HEK293 (cell line): ENCODE results near the gene GPR101.

Experiments
- CTCF ChIA-PET: fragments of 350-600 bp; formaldehyde crosslinking; extraction: SDS; loops from one replicate; lab custom pipeline; 2021; ENCODE audit warnings: antibody characterized with exemption; lab: Yijun Ruan, JAX
- POLR2A ChIA-PET: fragments of 300-600 bp; formaldehyde crosslinking; extraction: SDS; loops from one replicate; lab custom pipeline; 2020; ENCODE audit warnings: antibody characterized with exemption, inconsistent platforms; lab: Yijun Ruan, JAX
- H3K27ac ChIP-seq: fragments of 200-500 bp; sonication (Bioruptor generic); 2 replicates; pipeline ENCODE4 v1.5.1; 2014; ENCODE audit warnings: low read depth, low read length, control low read depth, inconsistent platforms; ENCODE audit errors: extremely low read depth
- H3K36me3 ChIP-seq, 2 experiments: fragments of 200-500 bp in 1 of 2; sonication (Bioruptor generic) in 1 of 2; 1 replicate in 1 of 2; 2 replicates in 1 of 2; pipeline ENCODE4 v1.5.1; 2014 to 2017; ENCODE audit warnings: inconsistent platforms in 2 of 2, low read length in 2 of 2; ENCODE audit not compliant: control insufficient read depth in 2 of 2, insufficient read depth in 1 of 2
- H3K4me1 ChIP-seq: fragments of 200-500 bp; sonication (Bioruptor generic); 2 replicates; pipeline ENCODE4 v1.5.1; 2014; ENCODE audit warnings: mild to moderate bottlenecking, low read length, inconsistent platforms; ENCODE audit not compliant: control insufficient read depth, insufficient read depth
- H3K4me3 ChIP-seq: 2 replicates; pipeline ENCODE4 v1.5.1; 2011; ENCODE audit warnings: low read depth, mild to moderate bottlenecking, control low read depth, low read length, moderate library complexity
- H3K9me3 ChIP-seq: fragments of 200-500 bp; sonication (Bioruptor generic); 2 replicates; pipeline ENCODE4 v1.5.1; 2014; ENCODE audit warnings: low read depth, low read length, inconsistent platforms; ENCODE audit not compliant: control insufficient read depth, insufficient read depth
- GLI4 ChIP-seq: fragments of 450-650 bp; formaldehyde crosslinking; IDR thresholded peaks from 2 replicates; pipeline ENCODE4 v1.5.1; 2016; ENCODE audit warnings: missing biosample characterization, missing genetic modification characterization
- GLIS1 ChIP-seq: fragments of 450-650 bp; formaldehyde crosslinking; IDR thresholded peaks from 2 replicates; pipeline ENCODE4 v1.5.1; 2016; ENCODE audit warnings: missing biosample characterization, missing genetic modification characterization
- ZEB2 ChIP-seq: fragments of 450-650 bp; formaldehyde crosslinking; IDR thresholded peaks from 2 replicates; pipeline ENCODE4 v1.5.1; 2016; ENCODE audit warnings: missing biosample characterization, missing genetic modification characterization
- ZNF114 ChIP-seq: fragments of 450-650 bp; formaldehyde crosslinking; IDR thresholded peaks from 2 replicates; pipeline ENCODE4 v1.5.0; 2017; ENCODE audit warnings: missing biosample characterization, missing genetic modification characterization
- ZNF140 ChIP-seq: fragments of 450-650 bp; formaldehyde crosslinking; IDR thresholded peaks from 2 replicates; pipeline ENCODE4 v1.5.1; 2016; ENCODE audit warnings: missing biosample characterization, missing genetic modification characterization
- ZNF146 ChIP-seq: fragments of 450-650 bp; formaldehyde crosslinking; IDR thresholded peaks from 2 replicates; pipeline ENCODE4 v1.5.1; 2016; ENCODE audit warnings: missing biosample characterization, missing genetic modification characterization
- ZNF16 ChIP-seq: fragments of 450-650 bp; formaldehyde crosslinking; IDR thresholded peaks from 2 replicates; pipeline ENCODE4 v1.5.1; 2016; ENCODE audit warnings: low read depth, missing biosample characterization, missing genetic modification characterization
- ZNF211 ChIP-seq: fragments of 450-650 bp; formaldehyde crosslinking; IDR thresholded peaks from 2 replicates; pipeline ENCODE4 v1.5.1; 2016; ENCODE audit warnings: low read depth, missing biosample characterization, missing genetic modification characterization
- ZNF23 ChIP-seq: fragments of 450-650 bp; formaldehyde crosslinking; IDR thresholded peaks from 2 replicates; pipeline ENCODE4 v1.5.1; 2016; ENCODE audit warnings: missing biosample characterization, missing genetic modification characterization, borderline replicate concordance
- ZNF391 ChIP-seq: fragments of 450-650 bp; formaldehyde crosslinking; IDR thresholded peaks from 2 replicates; pipeline ENCODE4 v1.5.1; 2016; ENCODE audit warnings: low read depth, missing biosample characterization, missing genetic modification characterization, borderline replicate concordance
- ZNF521 ChIP-seq: fragments of 450-650 bp; formaldehyde crosslinking; IDR thresholded peaks from 2 replicates; pipeline ENCODE4 v1.5.1; 2017; ENCODE audit warnings: missing biosample characterization, mild to moderate bottlenecking, missing genetic modification characterization
- ZNF561 ChIP-seq: fragments of 450-650 bp; IDR thresholded peaks from 2 replicates; pipeline ENCODE4 v1.5.1; 2018; ENCODE audit warnings: missing biosample characterization, missing genetic modification characterization, borderline replicate concordance
- ZNF623 ChIP-seq: fragments of 450-650 bp; formaldehyde crosslinking; IDR thresholded peaks from 2 replicates; pipeline ENCODE4 v1.5.1; 2016; ENCODE audit warnings: missing biosample characterization, missing genetic modification characterization
- ZNF776 ChIP-seq: fragments of 450-650 bp; formaldehyde crosslinking; IDR thresholded peaks from 2 replicates; pipeline ENCODE4 v1.5.0; 2017; ENCODE audit warnings: missing biosample characterization, missing genetic modification characterization, borderline replicate concordance
- ZSCAN30 ChIP-seq: fragments of 450-650 bp; IDR thresholded peaks from 2 replicates; pipeline ENCODE4 v1.5.1; 2018; ENCODE audit warnings: missing biosample characterization, mild to moderate bottlenecking, missing genetic modification characterization, moderate library complexity
- TF ChIP-seq, protein P1 (sequence below): fragments of 450-650 bp; formaldehyde crosslinking; IDR thresholded peaks from 2 replicates; pipeline ENCODE4 v1.5.1; 2016; ENCODE audit warnings: missing biosample characterization, missing genetic modification characterization, low read depth
- TF ChIP-seq, protein P2 (sequence below): fragments of 450-650 bp; formaldehyde crosslinking; IDR thresholded peaks from 2 replicates; pipeline ENCODE4 v1.5.1; 2016; ENCODE audit warnings: missing biosample characterization, missing genetic modification characterization
- TF ChIP-seq, protein P3 (sequence below): fragments of 450-650 bp; formaldehyde crosslinking; IDR thresholded peaks from 2 replicates; pipeline ENCODE4 v1.5.1; 2016; ENCODE audit warnings: missing biosample characterization, missing genetic modification characterization, borderline replicate concordance
- TF ChIP-seq, protein P4 (sequence below): fragments of 450-650 bp; formaldehyde crosslinking; IDR thresholded peaks from 2 replicates; pipeline ENCODE4 v1.5.1; 2016; ENCODE audit warnings: missing biosample characterization, missing genetic modification characterization
- TF ChIP-seq, protein P5 (sequence below): fragments of 450-650 bp; formaldehyde crosslinking; IDR thresholded peaks from 2 replicates; pipeline ENCODE4 v1.5.1; 2017; ENCODE audit warnings: missing biosample characterization, missing genetic modification characterization
- TF ChIP-seq, protein P6 (sequence below): fragments of 450-650 bp; formaldehyde crosslinking; IDR thresholded peaks from 2 replicates; pipeline ENCODE4 v1.5.1; 2016; ENCODE audit warnings: missing biosample characterization, missing genetic modification characterization

Gene GPR101

DNA sequence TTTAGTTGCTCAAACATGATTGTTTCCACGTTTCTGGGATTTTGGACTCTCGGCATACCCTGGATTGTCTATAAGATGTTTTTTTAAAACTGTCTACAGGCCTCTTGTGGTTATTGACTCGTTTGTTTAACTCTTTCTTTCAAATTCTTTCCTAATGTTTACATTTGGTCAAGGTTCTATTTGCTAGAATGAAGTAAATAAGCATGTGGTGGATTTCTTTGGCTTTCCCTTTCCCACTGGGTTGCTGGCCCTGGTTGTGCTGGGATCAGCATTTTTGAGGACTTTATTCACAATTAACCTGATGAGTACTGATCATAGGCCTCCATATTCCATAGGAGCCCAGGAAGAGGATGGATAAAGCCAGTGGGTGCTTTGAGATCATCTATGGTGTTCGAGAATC, 11.1 kb upstream of the GPR101 start:
- Histone ChIP-seq H3K4me3 (no peak overlapping the region), H3K4me1 (no peaks in the 10 kb centered on the region), H3K36me3 (no peaks in the 10 kb centered on the region)
- CTCF ChIA-PET = interaction anchor here (0.8 kb wide), 1 partner anchor 55 kb away, joined by 3 read pairs; no protein-coding TSS in a partner anchor
- TF ChIP-seq ZNF623 (tag by site-specific recombination) = no peak
- TF ChIP-seq, protein P1, sequence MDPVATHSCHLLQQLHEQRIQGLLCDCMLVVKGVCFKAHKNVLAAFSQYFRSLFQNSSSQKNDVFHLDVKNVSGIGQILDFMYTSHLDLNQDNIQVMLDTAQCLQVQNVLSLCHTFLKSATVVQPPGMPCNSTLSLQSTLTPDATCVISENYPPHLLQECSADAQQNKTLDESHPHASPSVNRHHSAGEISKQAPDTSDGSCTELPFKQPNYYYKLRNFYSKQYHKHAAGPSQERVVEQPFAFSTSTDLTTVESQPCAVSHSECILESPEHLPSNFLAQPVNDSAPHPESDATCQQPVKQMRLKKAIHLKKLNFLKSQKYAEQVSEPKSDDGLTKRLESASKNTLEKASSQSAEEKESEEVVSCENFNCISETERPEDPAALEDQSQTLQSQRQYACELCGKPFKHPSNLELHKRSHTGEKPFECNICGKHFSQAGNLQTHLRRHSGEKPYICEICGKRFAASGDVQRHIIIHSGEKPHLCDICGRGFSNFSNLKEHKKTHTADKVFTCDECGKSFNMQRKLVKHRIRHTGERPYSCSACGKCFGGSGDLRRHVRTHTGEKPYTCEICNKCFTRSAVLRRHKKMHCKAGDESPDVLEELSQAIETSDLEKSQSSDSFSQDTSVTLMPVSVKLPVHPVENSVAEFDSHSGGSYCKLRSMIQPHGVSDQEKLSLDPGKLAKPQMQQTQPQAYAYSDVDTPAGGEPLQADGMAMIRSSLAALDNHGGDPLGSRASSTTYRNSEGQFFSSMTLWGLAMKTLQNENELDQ (tag by site-specific recombination) = no peak
- no peak for TF ChIP-seq ZNF114 (tag by site-specific recombination)
- TF ChIP-seq, all 188 proteins: peak for 0
- H3K9me3 ChIP-seq = no peaks in the 10 kb centered on the region
- H3K27ac ChIP-seq = no peak overlapping the region
- POLR2A ChIA-PET = no interaction called here

DNA sequence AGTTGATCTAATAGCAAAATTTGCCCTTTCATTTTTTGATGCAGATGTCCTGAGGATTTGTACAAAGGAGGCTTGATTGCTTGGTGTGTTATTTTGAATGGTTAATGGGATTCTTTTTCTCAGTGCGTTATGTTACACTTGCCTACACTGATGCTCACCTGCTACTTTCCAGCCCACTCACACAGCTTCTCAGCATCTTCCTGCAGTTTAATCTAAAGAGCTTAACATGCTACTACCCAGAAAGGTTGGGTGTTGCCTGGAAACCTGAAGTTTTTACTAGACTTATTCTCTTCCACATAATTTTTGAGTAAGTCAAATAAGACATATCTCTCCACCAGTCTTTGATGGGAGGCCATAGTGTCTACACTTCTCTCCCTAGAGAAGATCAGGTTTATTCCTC, 9.9 kb upstream of the GPR101 start:
- ChIA-PET POLR2A (no interaction called here), CTCF (no interaction called here)
- H3K36me3 ChIP-seq = no peaks in the 10 kb centered on the region
- no peaks in the 10 kb centered on the region for H3K9me3 ChIP-seq
- H3K27ac ChIP-seq = no peak overlapping the region
- TF ChIP-seq ZNF23 (no peak), ZNF391 (tag by site-specific recombination) (no peak), GLIS1 (tag by site-specific recombination) (no peak), ZSCAN30 (tag by site-specific recombination) (no peak), ZNF776 (tag by site-specific recombination) (no peak), ZNF521 (no peak), GLI4 (tag by site-specific recombination) (no peak), ZNF16 (tag by site-specific recombination) (no peak), ZNF146 (no peak), ZNF140 (tag by site-specific recombination) (no peak), ZNF561 (tag by site-specific recombination) (no peak), ZNF211 (tag by site-specific recombination) (no peak), ZEB2 (tag by site-specific recombination) (no peak)
- TF ChIP-seq, protein P2, sequence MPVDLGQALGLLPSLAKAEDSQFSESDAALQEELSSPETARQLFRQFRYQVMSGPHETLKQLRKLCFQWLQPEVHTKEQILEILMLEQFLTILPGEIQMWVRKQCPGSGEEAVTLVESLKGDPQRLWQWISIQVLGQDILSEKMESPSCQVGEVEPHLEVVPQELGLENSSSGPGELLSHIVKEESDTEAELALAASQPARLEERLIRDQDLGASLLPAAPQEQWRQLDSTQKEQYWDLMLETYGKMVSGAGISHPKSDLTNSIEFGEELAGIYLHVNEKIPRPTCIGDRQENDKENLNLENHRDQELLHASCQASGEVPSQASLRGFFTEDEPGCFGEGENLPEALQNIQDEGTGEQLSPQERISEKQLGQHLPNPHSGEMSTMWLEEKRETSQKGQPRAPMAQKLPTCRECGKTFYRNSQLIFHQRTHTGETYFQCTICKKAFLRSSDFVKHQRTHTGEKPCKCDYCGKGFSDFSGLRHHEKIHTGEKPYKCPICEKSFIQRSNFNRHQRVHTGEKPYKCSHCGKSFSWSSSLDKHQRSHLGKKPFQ (tag by site-specific recombination) = no peak
- TF ChIP-seq, protein P3, sequence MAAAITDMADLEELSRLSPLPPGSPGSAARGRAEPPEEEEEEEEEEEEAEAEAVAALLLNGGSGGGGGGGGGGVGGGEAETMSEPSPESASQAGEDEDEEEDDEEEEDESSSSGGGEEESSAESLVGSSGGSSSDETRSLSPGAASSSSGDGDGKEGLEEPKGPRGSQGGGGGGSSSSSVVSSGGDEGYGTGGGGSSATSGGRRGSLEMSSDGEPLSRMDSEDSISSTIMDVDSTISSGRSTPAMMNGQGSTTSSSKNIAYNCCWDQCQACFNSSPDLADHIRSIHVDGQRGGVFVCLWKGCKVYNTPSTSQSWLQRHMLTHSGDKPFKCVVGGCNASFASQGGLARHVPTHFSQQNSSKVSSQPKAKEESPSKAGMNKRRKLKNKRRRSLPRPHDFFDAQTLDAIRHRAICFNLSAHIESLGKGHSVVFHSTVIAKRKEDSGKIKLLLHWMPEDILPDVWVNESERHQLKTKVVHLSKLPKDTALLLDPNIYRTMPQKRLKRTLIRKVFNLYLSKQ (tag by site-specific recombination) = no peak
- TF ChIP-seq, protein P4, sequence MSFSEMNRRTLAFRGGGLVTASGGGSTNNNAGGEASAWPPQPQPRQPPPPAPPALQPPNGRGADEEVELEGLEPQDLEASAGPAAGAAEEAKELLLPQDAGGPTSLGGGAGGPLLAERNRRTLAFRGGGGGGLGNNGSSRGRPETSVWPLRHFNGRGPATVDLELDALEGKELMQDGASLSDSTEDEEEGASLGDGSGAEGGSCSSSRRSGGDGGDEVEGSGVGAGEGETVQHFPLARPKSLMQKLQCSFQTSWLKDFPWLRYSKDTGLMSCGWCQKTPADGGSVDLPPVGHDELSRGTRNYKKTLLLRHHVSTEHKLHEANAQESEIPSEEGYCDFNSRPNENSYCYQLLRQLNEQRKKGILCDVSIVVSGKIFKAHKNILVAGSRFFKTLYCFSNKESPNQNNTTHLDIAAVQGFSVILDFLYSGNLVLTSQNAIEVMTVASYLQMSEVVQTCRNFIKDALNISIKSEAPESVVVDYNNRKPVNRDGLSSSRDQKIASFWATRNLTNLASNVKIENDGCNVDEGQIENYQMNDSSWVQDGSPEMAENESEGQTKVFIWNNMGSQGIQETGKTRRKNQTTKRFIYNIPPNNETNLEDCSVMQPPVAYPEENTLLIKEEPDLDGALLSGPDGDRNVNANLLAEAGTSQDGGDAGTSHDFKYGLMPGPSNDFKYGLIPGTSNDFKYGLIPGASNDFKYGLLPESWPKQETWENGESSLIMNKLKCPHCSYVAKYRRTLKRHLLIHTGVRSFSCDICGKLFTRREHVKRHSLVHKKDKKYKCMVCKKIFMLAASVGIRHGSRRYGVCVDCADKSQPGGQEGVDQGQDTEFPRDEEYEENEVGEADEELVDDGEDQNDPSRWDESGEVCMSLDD (tag by site-specific recombination) = no peak
- TF ChIP-seq, protein P5, sequence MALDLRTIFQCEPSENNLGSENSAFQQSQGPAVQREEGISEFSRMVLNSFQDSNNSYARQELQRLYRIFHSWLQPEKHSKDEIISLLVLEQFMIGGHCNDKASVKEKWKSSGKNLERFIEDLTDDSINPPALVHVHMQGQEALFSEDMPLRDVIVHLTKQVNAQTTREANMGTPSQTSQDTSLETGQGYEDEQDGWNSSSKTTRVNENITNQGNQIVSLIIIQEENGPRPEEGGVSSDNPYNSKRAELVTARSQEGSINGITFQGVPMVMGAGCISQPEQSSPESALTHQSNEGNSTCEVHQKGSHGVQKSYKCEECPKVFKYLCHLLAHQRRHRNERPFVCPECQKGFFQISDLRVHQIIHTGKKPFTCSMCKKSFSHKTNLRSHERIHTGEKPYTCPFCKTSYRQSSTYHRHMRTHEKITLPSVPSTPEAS (tag by site-specific recombination) = no peak
- TF ChIP-seq, protein P6, sequence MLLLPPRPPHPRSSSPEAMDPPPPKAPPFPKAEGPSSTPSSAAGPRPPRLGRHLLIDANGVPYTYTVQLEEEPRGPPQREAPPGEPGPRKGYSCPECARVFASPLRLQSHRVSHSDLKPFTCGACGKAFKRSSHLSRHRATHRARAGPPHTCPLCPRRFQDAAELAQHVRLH (tag by site-specific recombination) = no peak
- TF ChIP-seq, all 188 proteins: peak for 0
- Histone ChIP-seq H3K4me1 (no peaks in the 10 kb centered on the region), H3K4me3 (no peak overlapping the region)
